GM21390 (cell line): ENCODE results near the gene RNF125.
"Not testable (repeated sequence)": the region's sequence is repeated elsewhere in the genome, so short reads cannot be mapped to it uniquely, and the experiment has no call there.

Experiments used
- ATAC-seq: cut with Tn5 transposase; IDR thresholded peaks from one replicate; pipeline ENCODE4 v1.9.1; 2021; ENCODE audit not compliant: unreplicated experiment

Gene RNF125

GRCh38 chr18:32018331-32019250 is at the start of gene RNF125:
Gene RNF125, plus strand, starts transcription at chr18:32018825. Its CDS starts 39 bp downstream, at chr18:32018864.
- ATAC-seq, result peak; percentile 91

GRCh38 chr18:31970617-31971016 is 48.0 kb upstream of the RNF125 start:
- ATAC-seq, result no peak

GRCh38 chr18:31973929-31974546 is 44.6 kb upstream of the RNF125 start:
- no peak for ATAC-seq

GRCh38 chr18:31976242-31976641 is 42.4 kb upstream of the RNF125 start:
- no peak for ATAC-seq

DNA sequence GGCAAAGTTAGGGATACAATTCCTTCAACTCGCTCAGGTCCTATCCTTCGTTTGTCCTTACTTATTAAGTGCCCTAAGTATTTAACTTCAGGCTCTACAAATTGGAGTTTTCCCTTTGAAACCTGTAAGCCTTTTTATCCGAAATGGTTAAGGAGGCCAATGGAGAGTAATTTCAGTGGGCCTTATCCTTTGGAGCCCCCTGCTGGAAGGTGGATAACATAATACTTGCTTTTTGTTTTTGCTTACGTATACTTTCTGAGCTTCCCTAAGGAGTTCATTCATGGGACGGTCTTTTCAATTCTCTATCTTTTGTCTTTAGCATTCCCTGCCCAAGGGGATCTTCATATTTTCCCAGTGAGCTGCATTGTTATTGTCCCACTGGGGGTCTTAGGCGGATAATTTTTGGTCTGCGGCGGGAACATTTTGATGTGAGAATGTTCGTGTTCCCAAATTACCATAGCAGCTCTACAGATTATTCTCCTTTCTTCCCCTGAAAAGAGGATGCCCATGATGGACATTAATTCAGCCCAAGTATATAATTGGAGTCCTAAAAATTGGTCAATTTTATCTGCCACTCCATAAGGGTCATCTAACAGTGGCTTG is 41.3 kb upstream of the RNF125 start:
- ATAC-seq, result no peak

DNA sequence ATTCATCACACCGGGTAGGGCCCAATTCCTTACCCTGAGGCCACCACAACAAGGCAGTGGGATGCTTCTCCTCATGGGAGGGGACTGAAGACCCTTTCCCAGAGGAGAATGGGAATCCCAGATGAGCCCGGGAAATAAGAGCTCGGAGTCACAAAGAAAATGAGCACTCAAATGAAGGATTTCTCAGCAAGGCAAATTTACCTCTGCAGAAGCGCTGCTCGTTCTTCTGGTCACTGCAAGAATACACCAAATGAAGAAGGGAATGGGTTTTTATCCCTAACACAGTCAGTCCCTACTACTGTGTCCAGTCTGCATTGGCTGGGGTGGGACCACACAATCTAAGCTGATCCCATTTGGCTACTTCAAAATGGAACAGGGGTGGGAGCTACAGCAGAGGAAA is 40.0 kb upstream of the RNF125 start:
- ATAC-seq, result no peak

DNA sequence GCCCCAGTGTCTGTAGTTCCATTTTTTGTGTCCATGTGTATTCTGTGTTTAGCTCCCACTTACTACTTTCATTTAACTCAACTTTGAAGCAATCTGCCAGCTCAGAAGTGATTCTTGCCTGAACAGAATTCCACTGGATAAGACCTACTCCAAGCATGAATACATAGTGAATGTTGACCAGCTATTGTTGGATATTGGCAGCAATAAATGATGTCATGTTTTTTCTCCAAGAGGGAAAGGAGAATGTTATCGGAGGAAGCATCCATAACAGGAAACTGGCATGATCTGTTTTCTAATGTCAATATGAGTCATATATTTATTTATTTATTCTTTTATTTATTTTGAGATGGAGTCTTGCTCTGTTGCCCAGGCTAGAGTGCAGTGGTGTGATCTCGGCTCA is 38.9 kb upstream of the RNF125 start:
- ATAC-seq, result no peak

GRCh38 chr18:31980863-31981262 is 37.8 kb upstream of the RNF125 start:
- no peak for ATAC-seq

GRCh38 chr18:31983020-31983419 is 35.6 kb upstream of the RNF125 start:
- ATAC-seq, result no peak

DNA sequence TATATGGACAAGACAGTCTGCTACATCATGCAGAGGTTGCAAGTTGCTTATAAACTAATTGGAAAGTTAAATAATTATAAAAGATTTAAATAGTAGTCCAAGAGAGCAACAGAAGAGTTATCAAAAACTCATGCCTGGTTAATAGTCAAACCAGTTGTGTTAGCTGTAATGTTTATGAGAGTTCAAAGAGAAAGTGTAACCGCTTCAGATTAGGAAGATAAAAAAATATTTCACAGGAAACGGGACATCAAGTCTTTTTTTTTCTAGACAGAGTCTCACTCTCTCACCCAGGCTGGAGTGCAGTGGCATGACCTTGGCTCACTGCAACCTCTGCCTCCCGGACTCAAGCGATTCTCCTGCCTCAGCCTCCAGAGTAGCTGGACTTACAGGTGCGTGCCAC is 34.6 kb upstream of the RNF125 start:
- ATAC-seq, result no peak

GRCh38 chr18:31990823-31991222 is 27.8 kb upstream of the RNF125 start:
- ATAC-seq, result peak; percentile 98

DNA sequence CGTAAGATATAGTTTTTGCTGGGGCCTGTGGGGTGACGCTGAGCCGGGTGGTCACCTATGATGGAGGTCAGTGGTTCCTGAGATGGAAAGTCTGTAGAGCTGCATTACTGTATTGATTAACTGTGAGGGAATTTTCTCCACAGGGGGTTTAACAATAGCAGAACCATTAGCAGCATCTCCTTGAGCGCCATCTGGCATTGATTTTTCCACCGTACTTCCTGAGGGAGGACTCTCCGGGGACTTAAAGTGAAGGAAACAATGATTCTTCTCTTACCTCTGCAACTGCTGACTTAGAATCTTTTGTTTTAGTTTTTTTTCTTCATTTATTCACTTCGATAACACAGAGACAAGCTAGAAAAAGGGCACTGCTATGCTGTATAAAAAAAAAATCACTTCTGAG is 22.6 kb upstream of the RNF125 start:
- no peak for ATAC-seq

GRCh38 chr18:31998880-31999412 is 19.7 kb upstream of the RNF125 start:
- no peak for ATAC-seq

DNA sequence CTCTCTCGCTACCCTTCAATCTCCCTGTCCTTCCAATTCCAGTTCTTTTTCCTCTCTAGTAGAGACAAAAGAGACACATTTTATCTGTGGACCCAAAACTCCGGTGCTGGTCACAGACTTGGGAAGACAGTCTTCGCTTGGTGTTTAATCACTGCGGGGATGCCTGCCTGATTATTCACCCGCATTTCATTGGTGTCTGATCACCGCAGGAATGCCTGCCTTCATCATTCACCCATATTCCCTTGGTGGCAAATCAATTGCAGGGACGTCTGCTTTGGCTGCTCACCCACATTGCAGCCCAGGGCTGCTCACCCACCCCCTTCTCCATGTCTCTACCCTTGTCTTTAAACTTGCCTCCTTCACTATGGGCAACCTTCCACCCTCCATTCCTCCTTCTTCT is 17.5 kb upstream of the RNF125 start:
- not testable (repeated sequence) for ATAC-seq

- not testable (repeated sequence) for ATAC-seq
Observed at GRCh38 chr18:32003822-32004221, 14.8 kb upstream of the RNF125 start.

DNA sequence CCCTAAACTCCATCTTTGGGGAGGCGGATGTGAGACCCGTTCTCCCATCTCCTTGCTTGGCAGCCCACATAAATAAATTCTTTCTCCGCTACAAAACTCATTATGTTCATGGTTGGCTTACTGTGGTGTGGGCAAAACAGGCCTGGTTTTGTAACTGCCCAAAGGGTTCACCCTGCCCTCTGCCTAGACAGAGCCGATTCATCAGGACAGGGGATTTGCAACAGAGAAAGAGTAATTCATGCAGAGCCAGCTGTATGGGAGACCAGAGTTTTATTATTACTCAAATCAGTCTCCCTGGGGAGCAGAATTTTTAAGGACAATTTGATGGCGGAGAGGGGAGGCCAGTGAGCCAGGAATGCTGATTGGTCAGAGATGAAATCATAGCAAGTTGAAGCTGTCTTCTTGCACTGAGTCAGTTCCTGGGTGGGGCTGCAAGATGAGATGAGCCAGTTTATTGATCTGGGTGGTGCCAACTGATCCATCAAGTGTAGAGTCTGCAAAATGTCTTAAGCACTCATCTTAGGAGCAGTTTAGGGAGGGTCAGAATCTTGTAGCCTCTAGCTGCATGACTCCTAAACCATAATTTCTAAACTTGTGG is 8.4 kb upstream of the RNF125 start:
- ATAC-seq, result no peak

- ATAC-seq, result no peak
Observed at GRCh38 chr18:32011193-32011592, 7.4 kb upstream of the RNF125 start.

DNA sequence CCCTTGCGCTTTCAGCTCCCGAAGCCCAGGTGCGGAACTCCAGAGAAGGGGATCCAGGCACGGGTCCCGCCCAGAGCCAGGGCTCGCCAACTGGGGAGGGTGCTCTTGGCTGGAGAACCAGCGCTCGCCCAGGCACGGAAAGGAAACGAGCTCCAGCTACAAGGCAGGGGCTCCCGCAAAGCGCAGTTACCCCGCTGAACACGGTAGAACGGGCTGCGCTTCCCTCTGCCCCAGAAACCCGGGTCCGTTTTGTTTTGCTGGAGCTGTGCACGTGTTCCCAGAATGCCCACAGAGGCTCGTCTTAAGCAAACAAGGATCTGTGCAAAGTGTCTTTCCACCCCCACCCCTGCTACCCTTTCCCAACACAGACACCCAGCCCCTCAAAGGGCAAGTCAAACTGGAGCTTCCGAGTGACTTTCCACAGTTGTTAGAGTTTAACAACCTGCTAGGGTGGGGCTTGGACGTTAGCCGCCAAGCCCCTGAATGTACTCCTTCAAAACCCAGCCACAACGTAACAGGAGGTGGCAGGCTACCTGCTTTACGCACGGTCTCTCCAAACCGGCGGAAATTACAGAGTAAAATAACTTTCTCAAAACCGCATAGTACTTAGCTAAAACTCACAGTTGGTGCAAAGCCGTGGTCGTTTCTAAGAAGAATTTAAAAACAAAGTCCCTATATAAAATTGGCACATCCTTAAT is 775 bp downstream of the RNF125 start:
- no peak for ATAC-seq

GRCh38 chr18:32019949-32020625 is 1.5 kb downstream of the RNF125 start:
- not testable (repeated sequence) for ATAC-seq
